Fibroblast of villous mesenchyme (primary cell): ENCODE results near the gene CFAP46. TPM values are rescaled to one million over a fixed set of nuclear protein-coding genes. Genes with fewer than 3 reads are reported as not detected.

Source experiments
- DNase-seq: peaks from one replicate; pipeline ENCODE4 v3.0.0-alpha.2; 2010; ENCODE audit warnings: low read depth
- H3K4me3 ChIP-seq: 2 replicates; pipeline ENCODE4 v1.5.1; 2011; ENCODE audit warnings: low read depth, mild to moderate bottlenecking, low read length
- total RNA-seq: library from RNA; depleted of rRNA; stranded (reverse); fragments of >200 nt; gene quantifications from 2 replicates; pipeline ENCODE4 v1.2.3, GENCODE V29; 2012
- TF ChIP-seq, protein P1 (sequence below): IDR thresholded peaks from 2 replicates; pipeline ENCODE4 v1.5.1; 2012; ENCODE audit warnings: low read depth, mild to moderate bottlenecking, low read length; ENCODE audit not compliant: insufficient read depth

Gene CFAP46
- total RNA-seq, 1 donor, result under 0.01 TPM

DNA sequence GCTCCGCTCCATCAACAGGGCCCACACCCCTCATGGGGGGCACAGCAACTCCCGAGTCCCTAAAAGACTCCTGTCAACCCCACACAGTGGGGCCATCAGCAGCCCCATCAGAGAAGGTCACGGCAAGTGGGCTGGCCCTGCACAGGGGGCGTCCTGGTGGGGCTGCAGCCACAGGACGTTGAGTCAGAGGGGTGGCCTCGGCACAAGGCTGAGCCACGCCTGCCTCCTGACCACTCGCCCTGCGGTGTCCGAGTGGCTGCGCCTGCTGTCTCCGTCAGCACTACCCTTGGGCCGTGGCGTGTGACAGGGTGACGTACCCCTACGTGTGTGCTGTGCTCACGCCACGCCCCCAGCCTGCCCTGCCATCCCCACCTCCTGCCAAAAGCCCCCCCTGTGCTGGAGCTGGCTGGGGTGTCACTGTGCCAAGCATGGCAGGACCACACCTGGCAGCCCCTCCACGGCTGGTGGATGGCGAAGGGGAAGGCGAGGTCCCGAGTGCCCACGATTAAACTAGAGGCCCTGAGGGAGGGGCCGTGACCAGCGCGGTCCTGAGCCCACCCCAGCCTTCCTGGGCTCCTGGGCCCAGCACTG, 130.4 kb downstream of the CFAP46 start:
- no peak overlapping the region for H3K4me3 ChIP-seq
- no peak for DNase-seq
- TF ChIP-seq, protein P1, sequence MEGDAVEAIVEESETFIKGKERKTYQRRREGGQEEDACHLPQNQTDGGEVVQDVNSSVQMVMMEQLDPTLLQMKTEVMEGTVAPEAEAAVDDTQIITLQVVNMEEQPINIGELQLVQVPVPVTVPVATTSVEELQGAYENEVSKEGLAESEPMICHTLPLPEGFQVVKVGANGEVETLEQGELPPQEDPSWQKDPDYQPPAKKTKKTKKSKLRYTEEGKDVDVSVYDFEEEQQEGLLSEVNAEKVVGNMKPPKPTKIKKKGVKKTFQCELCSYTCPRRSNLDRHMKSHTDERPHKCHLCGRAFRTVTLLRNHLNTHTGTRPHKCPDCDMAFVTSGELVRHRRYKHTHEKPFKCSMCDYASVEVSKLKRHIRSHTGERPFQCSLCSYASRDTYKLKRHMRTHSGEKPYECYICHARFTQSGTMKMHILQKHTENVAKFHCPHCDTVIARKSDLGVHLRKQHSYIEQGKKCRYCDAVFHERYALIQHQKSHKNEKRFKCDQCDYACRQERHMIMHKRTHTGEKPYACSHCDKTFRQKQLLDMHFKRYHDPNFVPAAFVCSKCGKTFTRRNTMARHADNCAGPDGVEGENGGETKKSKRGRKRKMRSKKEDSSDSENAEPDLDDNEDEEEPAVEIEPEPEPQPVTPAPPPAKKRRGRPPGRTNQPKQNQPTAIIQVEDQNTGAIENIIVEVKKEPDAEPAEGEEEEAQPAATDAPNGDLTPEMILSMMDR, result no peak

DNA sequence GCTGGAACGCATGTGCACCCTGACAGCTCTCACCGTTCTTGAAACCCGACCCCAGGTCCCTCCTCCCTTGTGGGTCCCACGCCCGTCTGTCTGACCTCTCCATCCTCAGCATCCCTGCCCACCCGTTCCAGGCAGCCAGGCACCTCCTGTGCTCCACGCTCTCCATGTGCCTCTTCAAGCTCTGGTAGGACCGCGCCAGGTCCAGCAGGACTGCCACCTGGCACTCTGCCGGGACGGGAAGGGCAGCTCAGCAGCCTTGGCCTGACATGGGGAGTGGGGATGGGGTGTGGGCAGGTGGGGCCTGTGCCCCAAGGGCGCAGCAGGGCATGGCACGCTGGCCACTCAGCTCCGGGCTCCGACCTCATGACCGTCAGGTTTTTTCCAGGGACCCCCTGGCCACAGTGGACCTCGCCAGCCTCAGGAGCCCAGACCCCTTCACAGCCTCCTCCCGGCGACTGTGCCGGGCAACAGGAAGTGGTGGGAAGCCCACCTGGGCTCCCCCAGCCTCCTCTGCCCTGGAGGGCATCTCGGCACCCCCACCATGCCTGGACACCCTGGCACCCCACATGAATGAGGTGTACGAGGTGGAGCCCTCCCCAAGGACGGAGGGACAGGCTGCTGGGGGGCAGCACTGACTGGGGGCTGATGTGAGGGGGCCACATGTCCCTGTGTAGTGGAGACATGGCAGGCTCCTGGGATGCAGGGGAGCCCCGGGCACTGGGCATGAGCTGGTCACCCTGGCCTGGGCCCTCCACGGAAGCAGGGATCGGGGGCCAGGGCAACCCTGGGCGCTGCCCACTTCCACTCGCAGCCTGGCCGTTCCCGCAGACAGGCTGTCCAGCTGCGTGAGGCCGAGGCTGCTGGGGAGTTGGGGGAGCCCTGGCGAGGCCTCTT, 131.3 kb downstream of the CFAP46 start:
- TF ChIP-seq, protein P1, result no peak
- DNase-seq, result no peak
- H3K4me3 ChIP-seq, result no peak overlapping the region

DNA sequence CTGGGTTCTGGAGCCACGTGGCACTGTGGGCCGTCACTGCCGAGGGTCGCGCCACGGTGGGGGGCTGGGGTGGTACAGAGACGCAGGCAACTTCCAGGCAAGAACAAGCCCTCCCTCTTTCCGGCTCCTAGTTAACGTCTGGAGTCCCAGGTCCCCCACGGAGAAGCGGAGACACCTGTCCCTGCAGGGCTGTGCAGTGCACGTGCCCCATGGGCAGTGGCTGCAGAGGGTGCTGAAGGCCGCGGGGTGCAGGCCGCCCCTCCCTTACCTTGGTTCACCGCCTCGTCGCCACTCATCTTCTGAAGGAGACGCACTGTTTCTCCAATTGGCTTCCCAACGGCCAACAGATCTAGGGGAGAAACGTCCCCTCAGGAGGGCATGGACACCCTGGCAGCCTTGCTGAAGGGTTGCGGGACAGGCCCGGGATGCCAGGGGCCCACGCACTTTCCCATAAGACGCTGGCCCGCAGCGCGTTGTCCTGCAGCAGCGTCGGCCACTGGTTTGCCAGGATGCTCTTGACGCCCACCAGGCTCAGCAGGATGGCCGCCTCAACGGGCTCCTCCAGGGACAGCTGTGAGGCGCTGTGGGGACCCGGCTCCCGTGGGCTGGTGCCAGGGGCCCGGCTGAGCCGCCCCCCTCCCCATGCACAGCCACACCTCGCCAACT, 132.1 kb downstream of the CFAP46 start:
- TF ChIP-seq, protein P1, result no peak
- DNase-seq, result no peak
- no peak overlapping the region for H3K4me3 ChIP-seq

DNA sequence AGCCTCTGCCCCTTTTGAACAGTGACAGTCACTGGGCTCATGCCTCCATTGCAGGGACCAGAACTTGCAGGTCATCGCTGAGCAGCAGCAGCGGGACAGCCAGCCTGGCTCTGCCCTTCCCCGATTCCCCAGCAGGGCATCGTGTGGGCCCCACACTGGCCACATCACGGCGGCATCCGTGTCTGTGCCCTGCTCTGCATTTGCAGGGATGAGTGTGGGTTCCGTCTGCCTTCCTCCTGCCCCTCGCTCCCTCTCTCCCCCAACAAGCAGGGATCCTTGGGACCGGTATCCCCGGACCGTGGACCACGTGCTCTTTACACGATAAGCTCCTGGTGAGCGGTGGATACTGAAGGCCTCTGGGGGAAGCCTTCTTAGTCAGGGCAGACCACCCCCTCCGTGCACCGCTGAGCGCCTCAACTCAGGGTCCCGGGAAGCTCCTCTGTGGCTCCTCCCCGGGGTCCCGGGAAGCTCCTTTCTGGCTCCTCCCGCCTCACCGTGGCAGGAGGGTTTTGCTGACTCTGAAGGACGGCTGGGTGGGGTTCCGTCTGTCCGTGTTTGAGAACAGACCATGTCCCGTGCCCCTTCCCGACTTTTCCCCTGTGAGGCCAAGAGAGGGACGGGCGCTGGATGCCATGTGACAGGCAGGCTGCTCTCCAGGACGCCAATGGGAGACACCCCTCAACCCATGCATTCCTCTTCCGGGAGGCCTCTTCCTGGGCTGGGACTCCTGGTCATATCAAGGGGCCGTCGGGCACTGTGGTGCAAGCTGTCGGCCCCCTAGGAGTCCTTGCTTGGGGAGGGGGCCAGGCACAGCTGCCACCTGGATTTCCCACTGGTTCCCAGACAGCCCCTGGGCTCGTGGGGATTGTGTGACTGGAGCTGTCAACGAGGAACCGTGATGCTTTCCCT, 132.9 kb downstream of the CFAP46 start:
- TF ChIP-seq, protein P1, result no peak
- no peak for DNase-seq
- H3K4me3 ChIP-seq, result no peak overlapping the region

DNA sequence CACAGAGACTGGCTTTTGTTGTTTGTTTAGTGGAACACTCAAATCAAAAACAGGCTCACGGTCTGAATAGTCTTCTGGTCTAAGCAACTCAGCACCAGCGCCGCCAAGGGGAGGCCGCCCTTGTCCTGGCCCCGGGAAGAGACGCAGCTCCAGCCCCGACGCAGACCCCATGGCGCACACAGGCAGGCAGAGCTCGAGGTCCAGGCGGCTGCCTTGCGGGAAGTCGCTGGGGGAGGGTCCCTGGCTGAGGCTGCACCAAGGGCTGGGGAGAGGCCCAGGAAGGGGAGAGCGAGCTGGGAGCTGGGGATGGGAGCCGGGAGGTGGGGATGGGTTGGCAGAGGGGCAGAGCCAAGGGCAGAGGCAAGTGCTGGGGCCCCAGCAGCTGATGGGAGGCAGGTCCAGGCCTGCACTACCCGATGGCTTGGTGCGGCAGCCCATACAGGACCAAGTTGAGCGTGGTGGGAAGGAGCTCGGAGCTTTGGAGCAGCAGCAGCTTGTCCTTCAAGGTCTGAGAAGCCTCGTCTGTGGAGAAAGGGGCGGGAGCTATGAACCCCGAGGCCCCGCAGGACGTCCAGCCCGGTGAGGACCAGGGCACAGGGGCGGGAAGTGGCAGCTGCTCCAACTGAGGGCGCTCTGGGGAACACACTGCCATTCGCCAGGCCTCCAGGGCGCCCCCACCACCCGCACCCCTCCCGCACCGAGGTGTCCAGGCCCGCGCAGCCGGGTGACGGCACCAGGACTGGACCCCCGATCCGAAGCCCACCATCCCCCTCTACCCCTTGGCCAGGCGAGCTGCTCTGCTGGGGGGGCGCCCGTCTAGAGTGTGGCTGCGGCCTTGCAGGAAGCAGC, 133.8 kb downstream of the CFAP46 start:
- TF ChIP-seq, protein P1, result no peak
- DNase-seq, result no peak
- H3K4me3 ChIP-seq, result no peak overlapping the region
